ENCODE results near the gene MLXIPL. TPM values are rescaled to one million over a fixed set of nuclear protein-coding genes. Genes with fewer than 3 reads are reported as not detected.

MLXIPL gene, protein sequence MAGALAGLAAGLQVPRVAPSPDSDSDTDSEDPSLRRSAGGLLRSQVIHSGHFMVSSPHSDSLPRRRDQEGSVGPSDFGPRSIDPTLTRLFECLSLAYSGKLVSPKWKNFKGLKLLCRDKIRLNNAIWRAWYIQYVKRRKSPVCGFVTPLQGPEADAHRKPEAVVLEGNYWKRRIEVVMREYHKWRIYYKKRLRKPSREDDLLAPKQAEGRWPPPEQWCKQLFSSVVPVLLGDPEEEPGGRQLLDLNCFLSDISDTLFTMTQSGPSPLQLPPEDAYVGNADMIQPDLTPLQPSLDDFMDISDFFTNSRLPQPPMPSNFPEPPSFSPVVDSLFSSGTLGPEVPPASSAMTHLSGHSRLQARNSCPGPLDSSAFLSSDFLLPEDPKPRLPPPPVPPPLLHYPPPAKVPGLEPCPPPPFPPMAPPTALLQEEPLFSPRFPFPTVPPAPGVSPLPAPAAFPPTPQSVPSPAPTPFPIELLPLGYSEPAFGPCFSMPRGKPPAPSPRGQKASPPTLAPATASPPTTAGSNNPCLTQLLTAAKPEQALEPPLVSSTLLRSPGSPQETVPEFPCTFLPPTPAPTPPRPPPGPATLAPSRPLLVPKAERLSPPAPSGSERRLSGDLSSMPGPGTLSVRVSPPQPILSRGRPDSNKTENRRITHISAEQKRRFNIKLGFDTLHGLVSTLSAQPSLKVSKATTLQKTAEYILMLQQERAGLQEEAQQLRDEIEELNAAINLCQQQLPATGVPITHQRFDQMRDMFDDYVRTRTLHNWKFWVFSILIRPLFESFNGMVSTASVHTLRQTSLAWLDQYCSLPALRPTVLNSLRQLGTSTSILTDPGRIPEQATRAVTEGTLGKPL
- polyA plus RNA-seq (2013), result not detected

GRCh38 chr7:73623798-73624668 is at the start of gene MLXIPL:
MLXIPL (minus strand) TSS chr7:73624522; CDS start chr7:73624492, 30 bp downstream.
- H3K4me1 ChIP-seq (ENCODE audit: control extremely low read depth in 1 of 4, control insufficient read depth in 4 of 4, insufficient read depth in 4 of 4, low read length in 3 of 4), result peaks cover 0 to 16% (median 11%) of the 10 kb centered on the region in 4 experiments
- no peaks in the 10 kb centered on the region for H3K36me3 ChIP-seq (ENCODE audit: control insufficient read depth in 4 of 4, insufficient read depth in 4 of 4, low read length in 3 of 4)
- peak; percentile 48 to 68 (median 63) for DNase-seq
- ChIA-PET POLR2A (no interaction called here), CTCF (interaction anchor here (1.7 kb wide), 1 partner anchor 98 kb away, joined by 3 read pairs; no protein-coding TSS in a partner anchor)
- H3K27ac ChIP-seq (ENCODE audit: insufficient read depth in 1 of 2, low read depth in 1 of 2, low read length in 2 of 2, poor library complexity in 1 of 2, severe bottlenecking in 2 of 2), result no peak within 1 kb of the TSS
- H3K4me3 ChIP-seq (ENCODE audit: control insufficient read depth in 1 of 7, extremely low read depth in 1 of 7, insufficient read depth in 4 of 7, low read depth in 2 of 7, low read length in 6 of 7), result peak within 1 kb of the TSS in 4 of 7 experiments; percentile 2 to 46 (median 38)
- peaks cover 10 to 90% (median 41%) of the 10 kb centered on the region in 5 experiments for H3K27me3 ChIP-seq (replicated peaks in 2 of 5; ENCODE audit: control insufficient read depth in 4 of 5, insufficient read depth in 5 of 5, low read length in 4 of 5)
- H3K9me3 ChIP-seq (ENCODE audit: control extremely low read depth in 1 of 5, control insufficient read depth in 4 of 5, insufficient read depth in 2 of 5, low read depth in 1 of 5, low read length in 4 of 5), result no peaks in the 10 kb centered on the region
- 2% methylated on average over 62 of the region's 80 CpGs for WGBS (ENCODE audit: insufficient coverage)

DNA sequence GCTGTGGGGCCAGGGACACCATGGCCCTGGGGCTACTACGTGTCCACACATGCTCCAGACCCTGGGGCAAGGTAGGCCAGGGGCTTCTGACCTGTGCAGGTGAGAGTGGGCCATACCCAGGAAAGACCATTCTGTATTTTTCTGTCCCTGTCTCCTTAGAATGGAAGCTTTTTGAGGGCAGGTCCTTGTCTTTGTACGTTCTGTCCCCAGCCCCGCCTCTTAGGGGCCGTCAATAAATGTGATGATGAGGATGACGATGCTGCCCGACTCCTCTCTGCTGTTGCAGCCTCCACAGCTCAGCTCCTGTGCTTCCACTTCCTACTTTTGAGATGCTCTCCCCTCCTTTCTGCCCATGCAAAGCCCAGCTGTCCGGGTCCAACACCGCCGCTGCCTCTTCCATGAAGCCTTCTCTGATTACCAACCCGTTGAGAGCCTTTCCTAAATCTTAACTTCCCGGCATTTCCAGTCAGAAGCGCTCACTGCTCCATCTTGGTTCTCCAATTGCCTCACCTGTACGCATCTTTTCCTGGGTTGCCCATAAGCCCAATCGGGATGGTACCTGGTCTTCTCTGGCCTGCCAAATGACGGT is 47.6 kb upstream of the MLXIPL start:
- ChIA-PET CTCF (interaction anchor here (1.0 kb wide), 1 partner anchor 26 kb away, joined by 3 read pairs; no protein-coding TSS in a partner anchor), POLR2A (no interaction called here)
- Histone ChIP-seq H3K27ac (ENCODE audit: insufficient read depth in 1 of 2, low read depth in 1 of 2, low read length in 2 of 2, poor library complexity in 1 of 2, severe bottlenecking in 2 of 2) (no peak overlapping the region), H3K36me3 (ENCODE audit: control insufficient read depth in 4 of 4, insufficient read depth in 4 of 4, low read length in 3 of 4) (no peaks in the 10 kb centered on the region), H3K4me1 (ENCODE audit: control extremely low read depth in 1 of 4, control insufficient read depth in 4 of 4, insufficient read depth in 4 of 4, low read length in 3 of 4) (peaks cover 0 to 10% (median 5%) of the 10 kb centered on the region in 4 experiments), H3K27me3 (replicated peaks in 2 of 5; ENCODE audit: control insufficient read depth in 4 of 5, insufficient read depth in 5 of 5, low read length in 4 of 5) (peaks cover 0 to 71% (median 24%) of the 10 kb centered on the region in 5 experiments), H3K4me3 (ENCODE audit: control insufficient read depth in 1 of 7, extremely low read depth in 1 of 7, insufficient read depth in 4 of 7, low read depth in 2 of 7, low read length in 6 of 7) (no peak overlapping the region), H3K9me3 (ENCODE audit: control extremely low read depth in 1 of 5, control insufficient read depth in 4 of 5, insufficient read depth in 2 of 5, low read depth in 1 of 5, low read length in 4 of 5) (no peaks in the 10 kb centered on the region)
- DNase-seq, result no peak
- WGBS (ENCODE audit: insufficient coverage), result 85% methylated on average over 15 of the region's 15 CpGs

GRCh38 chr7:73671322-73671661 is 47.0 kb upstream of the MLXIPL start:
- Histone ChIP-seq H3K9me3 (ENCODE audit: control extremely low read depth in 1 of 5, control insufficient read depth in 4 of 5, insufficient read depth in 2 of 5, low read depth in 1 of 5, low read length in 4 of 5) (no peaks in the 10 kb centered on the region), H3K27me3 (replicated peaks in 2 of 5; ENCODE audit: control insufficient read depth in 4 of 5, insufficient read depth in 5 of 5, low read length in 4 of 5) (peaks cover 0 to 76% (median 24%) of the 10 kb centered on the region in 5 experiments), H3K27ac (ENCODE audit: insufficient read depth in 1 of 2, low read depth in 1 of 2, low read length in 2 of 2, poor library complexity in 1 of 2, severe bottlenecking in 2 of 2) (no peak overlapping the region), H3K4me1 (ENCODE audit: control extremely low read depth in 1 of 4, control insufficient read depth in 4 of 4, insufficient read depth in 4 of 4, low read length in 3 of 4) (peaks cover 0 to 10% (median 5%) of the 10 kb centered on the region in 4 experiments), H3K4me3 (ENCODE audit: control insufficient read depth in 1 of 7, extremely low read depth in 1 of 7, insufficient read depth in 4 of 7, low read depth in 2 of 7, low read length in 6 of 7) (no peak overlapping the region), H3K36me3 (ENCODE audit: control insufficient read depth in 4 of 4, insufficient read depth in 4 of 4, low read length in 3 of 4) (no peaks in the 10 kb centered on the region)
- CTCF ChIA-PET, result no interaction called here
- POLR2A ChIA-PET, result interaction anchor here (0.6 kb wide), 1 partner anchor 20 kb away, joined by 3 read pairs; no protein-coding TSS in a partner anchor
- no peak for DNase-seq
- WGBS (ENCODE audit: insufficient coverage), result 60% methylated on average over 3 of the region's 12 CpGs

DNA sequence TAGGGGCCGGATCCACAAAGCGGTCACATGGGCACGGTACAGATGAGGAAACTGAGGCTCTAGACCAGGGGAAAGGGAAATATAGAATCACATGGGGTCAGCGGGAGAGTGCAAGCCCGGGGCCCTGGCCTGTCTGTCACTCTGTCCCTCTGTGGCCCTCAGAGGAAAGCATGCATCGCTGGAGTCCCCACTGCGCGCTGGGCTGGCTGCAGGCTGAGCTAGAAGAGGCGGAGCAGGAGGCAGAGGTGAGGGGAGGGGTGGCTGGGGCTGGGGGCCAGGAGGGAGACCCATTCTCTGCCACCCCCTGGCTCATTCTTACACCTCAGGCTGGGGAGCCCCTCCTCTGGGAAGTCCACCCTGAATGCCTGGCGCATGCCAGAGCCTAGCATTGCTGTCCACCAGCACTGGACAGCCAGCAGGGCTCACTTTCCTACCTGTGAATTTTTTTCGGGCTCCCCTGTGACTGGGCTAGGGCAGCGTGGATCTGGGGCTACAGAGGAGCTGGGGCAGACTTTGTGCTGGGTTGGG is 45.6 kb upstream of the MLXIPL start:
- Histone ChIP-seq H3K4me3 (ENCODE audit: control insufficient read depth in 1 of 7, extremely low read depth in 1 of 7, insufficient read depth in 4 of 7, low read depth in 2 of 7, low read length in 6 of 7) (no peak overlapping the region), H3K27ac (ENCODE audit: insufficient read depth in 1 of 2, low read depth in 1 of 2, low read length in 2 of 2, poor library complexity in 1 of 2, severe bottlenecking in 2 of 2) (no peak overlapping the region), H3K36me3 (ENCODE audit: control insufficient read depth in 4 of 4, insufficient read depth in 4 of 4, low read length in 3 of 4) (no peaks in the 10 kb centered on the region), H3K4me1 (ENCODE audit: control extremely low read depth in 1 of 4, control insufficient read depth in 4 of 4, insufficient read depth in 4 of 4, low read length in 3 of 4) (peaks cover 0 to 10% (median 5%) of the 10 kb centered on the region in 4 experiments), H3K9me3 (ENCODE audit: control extremely low read depth in 1 of 5, control insufficient read depth in 4 of 5, insufficient read depth in 2 of 5, low read depth in 1 of 5, low read length in 4 of 5) (peaks cover 0 to 8% (median 0%) of the 10 kb centered on the region in 5 experiments), H3K27me3 (replicated peaks in 2 of 5; ENCODE audit: control insufficient read depth in 4 of 5, insufficient read depth in 5 of 5, low read length in 4 of 5) (peaks cover 0 to 85% (median 19%) of the 10 kb centered on the region in 5 experiments)
- 78% methylated on average over 9 of the region's 12 CpGs for WGBS (ENCODE audit: insufficient coverage)
- ChIA-PET CTCF (interaction anchor here (0.8 to 1.9 kb wide), 3 partner anchors 8 to 68 kb away, joined by 3 to 5 read pairs (median 4); no protein-coding TSS in a partner anchor), POLR2A (no interaction called here)
- no peak for DNase-seq

DNA sequence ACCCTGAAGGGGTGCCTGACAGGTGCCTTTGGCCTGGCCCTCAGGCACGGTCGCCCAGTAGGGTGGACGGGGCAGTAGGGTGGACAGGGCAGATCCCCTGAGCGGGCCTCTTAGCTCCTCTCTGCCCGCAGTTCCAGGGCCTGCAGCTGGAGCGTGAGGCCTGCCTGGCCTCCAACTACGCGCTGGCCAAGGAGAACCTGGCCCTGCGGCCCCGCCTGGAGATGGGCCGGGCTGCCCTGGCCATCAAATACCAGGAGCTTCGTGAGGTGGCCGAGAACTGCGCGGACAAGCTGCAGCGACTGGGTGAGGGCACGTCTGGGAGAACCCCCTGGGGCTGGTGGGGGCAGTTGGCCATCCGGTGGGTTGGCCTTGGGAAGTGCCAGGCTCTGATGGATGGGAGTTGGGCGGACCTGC is 45.0 kb upstream of the MLXIPL start:
- ChIA-PET CTCF (interaction anchor here (0.8 to 1.9 kb wide), 3 partner anchors 9 to 75 kb away, joined by 3 to 5 read pairs (median 4); no protein-coding TSS in a partner anchor), POLR2A (no interaction called here)
- Histone ChIP-seq H3K4me3 (ENCODE audit: control insufficient read depth in 1 of 7, extremely low read depth in 1 of 7, insufficient read depth in 4 of 7, low read depth in 2 of 7, low read length in 6 of 7) (no peak overlapping the region), H3K36me3 (ENCODE audit: control insufficient read depth in 4 of 4, insufficient read depth in 4 of 4, low read length in 3 of 4) (no peaks in the 10 kb centered on the region), H3K4me1 (ENCODE audit: control extremely low read depth in 1 of 4, control insufficient read depth in 4 of 4, insufficient read depth in 4 of 4, low read length in 3 of 4) (peaks cover 0 to 10% (median 5%) of the 10 kb centered on the region in 4 experiments), H3K9me3 (ENCODE audit: control extremely low read depth in 1 of 5, control insufficient read depth in 4 of 5, insufficient read depth in 2 of 5, low read depth in 1 of 5, low read length in 4 of 5) (peaks cover 0 to 8% (median 0%) of the 10 kb centered on the region in 5 experiments), H3K27ac (ENCODE audit: insufficient read depth in 1 of 2, low read depth in 1 of 2, low read length in 2 of 2, poor library complexity in 1 of 2, severe bottlenecking in 2 of 2) (no peak overlapping the region), H3K27me3 (replicated peaks in 2 of 5; ENCODE audit: control insufficient read depth in 4 of 5, insufficient read depth in 5 of 5, low read length in 4 of 5) (peaks cover 0 to 86% (median 16%) of the 10 kb centered on the region in 5 experiments)
- no peak for DNase-seq
- whole genome bisulfite sequencing (ENCODE audit: insufficient coverage), result 66% methylated on average over 15 of the region's 19 CpGs

DNA sequence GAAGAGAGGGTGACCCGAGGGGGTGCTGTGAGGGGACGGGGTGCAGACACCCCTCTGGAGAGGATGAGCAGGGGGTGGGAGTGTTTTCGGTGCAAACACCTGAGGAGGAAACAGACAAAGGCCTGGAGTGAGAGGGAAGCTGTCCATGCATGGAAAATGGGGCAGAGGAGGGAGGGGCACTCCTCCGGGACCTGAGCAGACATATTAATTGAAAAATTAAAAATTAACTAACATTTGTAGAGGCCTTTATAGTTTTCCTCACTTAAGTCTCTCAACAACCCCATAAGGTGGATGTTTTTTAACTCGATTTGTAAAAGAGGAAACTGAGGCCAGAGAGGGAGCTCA is 44.5 kb upstream of the MLXIPL start:
- Histone ChIP-seq H3K27ac (ENCODE audit: insufficient read depth in 1 of 2, low read depth in 1 of 2, low read length in 2 of 2, poor library complexity in 1 of 2, severe bottlenecking in 2 of 2) (no peak overlapping the region), H3K4me1 (ENCODE audit: control extremely low read depth in 1 of 4, control insufficient read depth in 4 of 4, insufficient read depth in 4 of 4, low read length in 3 of 4) (peaks cover 0 to 10% (median 5%) of the 10 kb centered on the region in 4 experiments), H3K9me3 (ENCODE audit: control extremely low read depth in 1 of 5, control insufficient read depth in 4 of 5, insufficient read depth in 2 of 5, low read depth in 1 of 5, low read length in 4 of 5) (peaks cover 0 to 8% (median 0%) of the 10 kb centered on the region in 5 experiments), H3K4me3 (ENCODE audit: control insufficient read depth in 1 of 7, extremely low read depth in 1 of 7, insufficient read depth in 4 of 7, low read depth in 2 of 7, low read length in 6 of 7) (peak overlapping the region in 1 of 7 experiments; percentile 15), H3K27me3 (replicated peaks in 2 of 5; ENCODE audit: control insufficient read depth in 4 of 5, insufficient read depth in 5 of 5, low read length in 4 of 5) (peaks cover 0 to 89% (median 16%) of the 10 kb centered on the region in 5 experiments), H3K36me3 (ENCODE audit: control insufficient read depth in 4 of 4, insufficient read depth in 4 of 4, low read length in 3 of 4) (no peaks in the 10 kb centered on the region)
- no peak for DNase-seq
- CTCF ChIA-PET, result interaction anchor here (1.5 to 1.9 kb wide), 2 partner anchors 10 to 75 kb away, joined by 3 to 5 read pairs; no protein-coding TSS in a partner anchor
- WGBS (ENCODE audit: insufficient coverage), result 17% methylated on average over 1 of the region's 5 CpGs
- POLR2A ChIA-PET, result no interaction called here

Measured in common myeloid progenitor, CD34-positive (primary cell).